OCI-LY7 (cell line): ENCODE measurements around the gene DLGAP5. TPM values are rescaled to one million over a fixed set of nuclear protein-coding genes. Genes with fewer than 3 reads are reported as not detected.

Experiments used
- BruUV-seq: library from RNA; stranded (reverse); fragments of 400-500 nt; replicated peaks from 2 replicates; lab custom pipeline; 2021; lab: Mats Ljungman, UMichigan
- CTCF ChIA-PET: fragments of 300-600 bp; sonication (Branson Sonifier 250); formaldehyde crosslinking; loops from one replicate; lab custom pipeline; 2022; ENCODE audit warnings: antibody characterized with exemption; ENCODE audit not compliant: unreplicated experiment; lab: Charles Lee
- POLR2A ChIA-PET: fragments of 300-600 bp; sonication (Branson Sonifier 250); formaldehyde crosslinking; loops from one replicate; lab custom pipeline; 2022; ENCODE audit warnings: antibody characterized with exemption; lab: Charles Lee
- DNase-seq: peaks from one replicate; pipeline ENCODE4 v3.0.0-alpha.2; 2015; ENCODE audit warnings: low spot score
- H2AFZ ChIP-seq: fragments of 200-600 bp; sonication (generic), shearing (Covaris generic); 2 replicates; pipeline ENCODE4 v1.6.1; 2014; ENCODE audit warnings: mild to moderate bottlenecking, antibody characterized with exemption, low read length, moderate library complexity
- H3K27ac ChIP-seq: fragments of 200-600 bp; sonication (generic); 2 replicates; pipeline ENCODE4 v1.5.1; 2014; ENCODE audit warnings: mixed run types, low read depth, mild to moderate bottlenecking, moderate library complexity, low read length, inconsistent platforms; ENCODE audit not compliant: poor library complexity, severe bottlenecking
- H3K36me3 ChIP-seq: fragments of 200-600 bp; sonication (generic); 2 replicates; pipeline ENCODE4 v1.6.1; 2014; ENCODE audit warnings: mild to moderate bottlenecking, antibody characterized with exemption, low read length, moderate library complexity, mixed read lengths; ENCODE audit not compliant: insufficient read depth
- H3K4me1 ChIP-seq: fragments of 200-600 bp; sonication (generic); 2 replicates; pipeline ENCODE4 v1.5.1; 2014; ENCODE audit warnings: mild to moderate bottlenecking, low read length; ENCODE audit not compliant: insufficient read depth, poor library complexity, severe bottlenecking
- H3K4me2 ChIP-seq: fragments of 200-600 bp; sonication (generic); 2 replicates; pipeline ENCODE4 v1.6.1; 2014; ENCODE audit warnings: mild to moderate bottlenecking, low read length
- H3K4me3 ChIP-seq: fragments of 200-600 bp; sonication (generic); 2 replicates; pipeline ENCODE4 v1.5.1; 2014; ENCODE audit warnings: mild to moderate bottlenecking, low read depth, low read length; ENCODE audit not compliant: poor library complexity, severe bottlenecking
- H3K79me2 ChIP-seq: fragments of 200-600 bp; sonication (generic); 2 replicates; pipeline ENCODE4 v1.6.1; 2016; ENCODE audit warnings: low read depth, mild to moderate bottlenecking, low read length, moderate library complexity, mixed read lengths; ENCODE audit not compliant: insufficient read depth
- H3K9me2 ChIP-seq: fragments of 200-600 bp; sonication (generic); 2 replicates; pipeline ENCODE4 v1.6.1; 2016; ENCODE audit warnings: mild to moderate bottlenecking, low read length, mixed read lengths; ENCODE audit not compliant: insufficient read depth
- H3K9me3 ChIP-seq: fragments of 200-600 bp; sonication (generic); 2 replicates; pipeline ENCODE4 v1.6.1; 2014; ENCODE audit warnings: mild to moderate bottlenecking, mixed run types, low read length, mixed read lengths
- H4K20me1 ChIP-seq: fragments of 200-600 bp; sonication (generic); 2 replicates; pipeline ENCODE4 v1.6.1; 2014; ENCODE audit warnings: mild to moderate bottlenecking, antibody characterized with exemption, low read length, moderate library complexity, mixed read lengths; ENCODE audit not compliant: insufficient read depth
- CTCF ChIP-seq: fragments of 200-600 bp; sonication (generic); conservative IDR thresholded peaks from 2 replicates; pipeline ENCODE4 v1.5.1; 2014; ENCODE audit warnings: mild to moderate bottlenecking, antibody characterized with exemption, low read length, moderate library complexity, mixed read lengths
- EZH2phosphoT487 ChIP-seq: fragments of 200-600 bp; sonication (generic); IDR thresholded peaks from 2 replicates; pipeline ENCODE4 v1.6.1; 2018; ENCODE audit warnings: low read depth, borderline replicate concordance, mild to moderate bottlenecking, mixed run types, antibody characterized with exemption, low read length, moderate library complexity, mixed read lengths
- intact Hi-C: fragments of 100-400 bp; cut with micrococcal nuclease; formaldehyde crosslinking; loops from one replicate; pipeline ENCODE4 v1.10.0; 2022; ENCODE audit not compliant: unreplicated experiment
- total RNA-seq, 2 experiments: library from RNA; depleted of rRNA in 1 of 2; stranded (reverse); fragments of >200 nt in 1 of 2; shearing (Covaris generic) in 1 of 2; gene quantifications; 2 replicates each; pipeline ENCODE4 v1.2.3, GENCODE V29; 2014 to 2022

DLGAP5 gene
- total RNA-seq, 2 experiments from 2014 or later: 57.6 to 92.2 TPM

GRCh38 chr14:55207832-55208231, 16.4 kb upstream of the DLGAP5 start:
- ChIA-PET CTCF (no interaction called here), POLR2A (no interaction called here)
- H2AFZ ChIP-seq: no peak overlapping the region
- no peaks in the 10 kb centered on the region for H3K9me2 ChIP-seq
- H3K36me3 ChIP-seq: no peaks in the 10 kb centered on the region
- H3K4me3 ChIP-seq: no peak overlapping the region
- BruUV-seq: no TSS peak
- no peak overlapping the region for H3K27ac ChIP-seq
- H3K4me2 ChIP-seq: no peak overlapping the region
- no peaks in the 10 kb centered on the region; the same call in 1 of the 2 replicates for H3K9me3 ChIP-seq
- H3K79me2 ChIP-seq: no peaks in the 10 kb centered on the region
- no peak for DNase-seq
- no peaks in the 10 kb centered on the region for H4K20me1 ChIP-seq
- no peaks in the 10 kb centered on the region for H3K4me1 ChIP-seq
- TF ChIP-seq EZH2phosphoT487: no peak
- no peak for TF ChIP-seq CTCF
- intact Hi-C loops: no loop called here

GRCh38 chr14:55206175-55206693, 14.8 kb upstream of the DLGAP5 start:
- DNase-seq: no peak
- H3K79me2 ChIP-seq: no peaks in the 10 kb centered on the region
- H3K36me3 ChIP-seq: no peaks in the 10 kb centered on the region
- no TSS peak for BruUV-seq
- H3K27ac ChIP-seq: no peak overlapping the region
- ChIA-PET POLR2A (no interaction called here), CTCF (no interaction called here)
- H3K4me1 ChIP-seq: no peaks in the 10 kb centered on the region
- no peak overlapping the region for H2AFZ ChIP-seq
- TF ChIP-seq CTCF (no peak), EZH2phosphoT487 (no peak)
- H3K9me3 ChIP-seq: no peaks in the 10 kb centered on the region
- no peaks in the 10 kb centered on the region for H4K20me1 ChIP-seq
- H3K4me2 ChIP-seq: no peak overlapping the region
- H3K4me3 ChIP-seq: no peak overlapping the region
- intact Hi-C loops: no loop called here
- no peaks in the 10 kb centered on the region for H3K9me2 ChIP-seq

GRCh38 chr14:55201219-55202101, 10.1 kb upstream of the DLGAP5 start:
- no peak overlapping the region for H2AFZ ChIP-seq
- H3K79me2 ChIP-seq: no peaks in the 10 kb centered on the region
- POLR2A ChIA-PET: interaction anchor here (0.6 to 1.0 kb wide), 2 partner anchors 14 to 438 kb away, joined by 3 to 4 read pairs; no protein-coding TSS in a partner anchor
- H3K27ac ChIP-seq: no peak overlapping the region
- H3K4me1 ChIP-seq: no peaks in the 10 kb centered on the region
- H3K9me2 ChIP-seq: no peaks in the 10 kb centered on the region
- H3K9me3 ChIP-seq: no peaks in the 10 kb centered on the region
- DNase-seq: no peak
- no peaks in the 10 kb centered on the region for H3K36me3 ChIP-seq
- TF ChIP-seq CTCF (no peak), EZH2phosphoT487 (no peak)
- no peak overlapping the region for H3K4me3 ChIP-seq
- BruUV-seq: no TSS peak
- intact Hi-C loops: no loop called here
- H4K20me1 ChIP-seq: no peaks in the 10 kb centered on the region
- no peak overlapping the region for H3K4me2 ChIP-seq
- CTCF ChIA-PET: interaction anchor here (1.2 kb wide), 1 partner anchor 9 kb away, joined by 3 read pairs; no protein-coding TSS in a partner anchor
